Measurements from ENCODE around the gene L2HGDH.

L2HGDH gene

GRCh38 chr14:50228313-50228712 is 83.7 kb downstream of the L2HGDH start:
- DNase-seq (ENCODE audit: low read depth): no peak

- no peak for DNase-seq (ENCODE audit: low read depth)
Measured at GRCh38 chr14:50225974-50226297, 86.1 kb downstream of the L2HGDH start.

- DNase-seq (ENCODE audit: low read depth): peak; percentile 79
Measured at GRCh38 chr14:50225067-50225973, 86.7 kb downstream of the L2HGDH start.

- DNase-seq (ENCODE audit: low read depth): no peak
Measured at GRCh38 chr14:50222055-50222613, 89.9 kb downstream of the L2HGDH start.

- DNase-seq (ENCODE audit: low read depth): no peak
Measured at GRCh38 chr14:50218501-50218900, 93.5 kb downstream of the L2HGDH start.

- no peak for DNase-seq (ENCODE audit: low read depth)
Measured at GRCh38 chr14:50215416-50215815, 96.6 kb downstream of the L2HGDH start.

- no peak for DNase-seq (ENCODE audit: low read depth)
Measured at GRCh38 chr14:50213795-50214194, 98.2 kb downstream of the L2HGDH start.

GRCh38 chr14:50212726-50213125 is 99.3 kb downstream of the L2HGDH start:
- DNase-seq (ENCODE audit: low read depth): no peak

GRCh38 chr14:50210074-50210473 is 102.0 kb downstream of the L2HGDH start:
- DNase-seq (ENCODE audit: low read depth): no peak

GRCh38 chr14:50198499-50198898 is 113.5 kb downstream of the L2HGDH start:
- no peak for DNase-seq (ENCODE audit: low read depth)

GRCh38 chr14:50191499-50191898 is 120.5 kb downstream of the L2HGDH start:
- no peak for DNase-seq (ENCODE audit: low read depth)

Data from fibroblast of the conjunctiva (primary cell).